Caco-2 (cell line): ENCODE data around the gene TNFAIP1. TPM values are rescaled to one million over a fixed set of nuclear protein-coding genes. Genes with fewer than 3 reads are reported as not detected.

ENCODE experiments used
- BruUV-seq: library from RNA; stranded (reverse); fragments of 400-500 nt; replicated peaks from 2 replicates; lab custom pipeline; 2021; lab: Mats Ljungman, UMichigan
- CTCF ChIA-PET: fragments of 300-600 bp; sonication (Branson Sonifier 250); formaldehyde crosslinking; loops from one replicate; lab custom pipeline; 2022; ENCODE audit warnings: antibody characterized with exemption; lab: Charles Lee
- POLR2A ChIA-PET: fragments of 300-600 bp; sonication (Branson Sonifier 250); formaldehyde crosslinking; loops from one replicate; lab custom pipeline; 2022; ENCODE audit warnings: antibody characterized with exemption; lab: Charles Lee
- DNase-seq, 2 experiments: peaks; one replicate each; pipeline versions ENCODE4 v3.0.0 to v3.0.0-alpha.2; 2020 to 2022
- H3K27me3 ChIP-seq: replicated peaks from 2 replicates; pipeline ENCODE4 v1.6.0; 2011; ENCODE audit warnings: low read length; ENCODE audit not compliant: control insufficient read depth, insufficient read depth
- H3K36me3 ChIP-seq: 2 replicates; pipeline ENCODE4 v1.5.1; 2011; ENCODE audit warnings: low read length; ENCODE audit not compliant: control insufficient read depth, insufficient read depth
- H3K4me1 ChIP-seq: fragments of 250-450 bp; sonication (Bioruptor Pico); 2 replicates; pipeline ENCODE4 v1.5.1; 2020; ENCODE audit warnings: mild to moderate bottlenecking
- H3K4me3 ChIP-seq: 2 replicates; pipeline ENCODE4 v1.5.1; 2011; ENCODE audit warnings: low read depth, mild to moderate bottlenecking, control low read depth, low read length
- H3K9me3 ChIP-seq: fragments of 250-450 bp; sonication (Bioruptor Pico); 2 replicates; pipeline ENCODE4 v1.5.1; 2020; ENCODE audit warnings: mild to moderate bottlenecking, moderate library complexity
- H3K27ac Mint-ChIP-seq: one replicate; pipeline ENCODE4 v1.8.0; 2022; ENCODE audit warnings: mixed read lengths; ENCODE audit not compliant: unreplicated experiment
- H3K27me3 Mint-ChIP-seq: one replicate; pipeline ENCODE4 v1.8.0; 2022; ENCODE audit warnings: mixed read lengths; ENCODE audit not compliant: insufficient read depth, unreplicated experiment
- H3K36me3 Mint-ChIP-seq: one replicate; pipeline ENCODE4 v1.8.0; 2022; ENCODE audit warnings: mild to moderate bottlenecking, mixed read lengths; ENCODE audit not compliant: insufficient read depth, unreplicated experiment
- H3K4me1 Mint-ChIP-seq: one replicate; pipeline ENCODE4 v1.8.0; 2022; ENCODE audit warnings: low read depth, mixed read lengths; ENCODE audit not compliant: unreplicated experiment
- H3K4me3 Mint-ChIP-seq: one replicate; pipeline ENCODE4 v1.8.0; 2022; ENCODE audit warnings: mild to moderate bottlenecking, moderate library complexity, mixed read lengths; ENCODE audit not compliant: unreplicated experiment
- H3K9me3 Mint-ChIP-seq: one replicate; pipeline ENCODE4 v1.8.0; 2022; ENCODE audit warnings: mixed read lengths; ENCODE audit not compliant: unreplicated experiment
- intact Hi-C: fragments of 100-400 bp; cut with micrococcal nuclease; formaldehyde crosslinking; loops from one replicate; pipeline ENCODE4 v1.10.0; 2022; ENCODE audit not compliant: unreplicated experiment
- microRNA-seq: library from miRNA; unstranded; fragments of <30 nt; microRNA quantifications from one replicate; pipeline ENCODE4 v1.2.0, GENCODE V29; 2022
- total RNA-seq: library from RNA; stranded (reverse); gene quantifications from 2 replicates; pipeline ENCODE4 v1.2.3, GENCODE V29; 2022
- TF ChIP-seq, protein P1 (sequence below), 2 experiments: fragments of 200-600 bp in 1 of 2; IDR thresholded peaks; 1 replicate in 1 of 2; 2 replicates in 1 of 2; pipeline versions ENCODE4 v1.5.1 to v1.8.0; 2011 to 2022; ENCODE audit warnings: antibody characterized with exemption in 1 of 2, control low read depth in 1 of 2, inconsistent platforms in 1 of 2, low read depth in 1 of 2, low read length in 1 of 2, mild to moderate bottlenecking in 1 of 2, moderate library complexity in 1 of 2; ENCODE audit not compliant: insufficient read depth in 1 of 2, severe bottlenecking in 1 of 2, unreplicated experiment in 1 of 2

TNFAIP1 gene
- total RNA-seq, 1 experiment from 2014 or later, result 105 TPM

DNA sequence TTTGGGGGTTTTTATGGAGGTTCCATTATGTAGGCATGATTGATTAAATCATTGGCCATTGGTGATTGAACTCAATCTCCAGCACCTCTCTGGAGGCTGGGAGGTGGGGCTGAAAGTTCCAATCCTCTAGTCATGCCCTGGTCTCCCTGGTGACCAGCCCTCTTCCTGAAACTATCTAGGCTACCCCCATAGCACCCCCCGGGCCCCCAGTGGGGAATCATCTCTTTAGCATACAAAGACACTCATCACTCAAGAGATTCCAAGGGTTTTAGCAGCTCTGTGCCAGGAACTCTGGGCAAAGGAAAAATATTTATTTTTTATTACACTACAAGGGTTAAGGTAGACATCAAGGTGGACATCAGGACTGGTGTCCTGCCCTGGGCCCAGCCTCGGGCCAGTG, 59.9 kb downstream of the TNFAIP1 start:
- Histone ChIP-seq H3K4me3 (no peak overlapping the region), H3K36me3 (peaks cover 16% of the 10 kb centered on the region), H3K27me3 (no peaks in the 10 kb centered on the region), H3K9me3 (no peaks in the 10 kb centered on the region), H3K4me1 (peaks cover 78% of the 10 kb centered on the region)
- no peak for DNase-seq
- POLR2A ChIA-PET, result interaction anchor here (0.7 to 1.3 kb wide), 9 partner anchors 10 to 60 kb away, joined by 4 to 6 read pairs (median 5); partner anchors contain the start of genes IFT20, POLDIP2, TNFAIP1 and VTN
- no peaks in the 10 kb centered on the region for H3K27me3 Mint-ChIP-seq
- peaks cover 55% of the 10 kb centered on the region for H3K4me1 Mint-ChIP-seq
- CTCF ChIA-PET, result interaction anchor here (0.8 kb wide), 1 partner anchor 11 kb away, joined by 3 read pairs; no protein-coding TSS in a partner anchor
- H3K4me3 Mint-ChIP-seq, result peak overlapping the region; percentile 15
- TF ChIP-seq, protein P1, sequence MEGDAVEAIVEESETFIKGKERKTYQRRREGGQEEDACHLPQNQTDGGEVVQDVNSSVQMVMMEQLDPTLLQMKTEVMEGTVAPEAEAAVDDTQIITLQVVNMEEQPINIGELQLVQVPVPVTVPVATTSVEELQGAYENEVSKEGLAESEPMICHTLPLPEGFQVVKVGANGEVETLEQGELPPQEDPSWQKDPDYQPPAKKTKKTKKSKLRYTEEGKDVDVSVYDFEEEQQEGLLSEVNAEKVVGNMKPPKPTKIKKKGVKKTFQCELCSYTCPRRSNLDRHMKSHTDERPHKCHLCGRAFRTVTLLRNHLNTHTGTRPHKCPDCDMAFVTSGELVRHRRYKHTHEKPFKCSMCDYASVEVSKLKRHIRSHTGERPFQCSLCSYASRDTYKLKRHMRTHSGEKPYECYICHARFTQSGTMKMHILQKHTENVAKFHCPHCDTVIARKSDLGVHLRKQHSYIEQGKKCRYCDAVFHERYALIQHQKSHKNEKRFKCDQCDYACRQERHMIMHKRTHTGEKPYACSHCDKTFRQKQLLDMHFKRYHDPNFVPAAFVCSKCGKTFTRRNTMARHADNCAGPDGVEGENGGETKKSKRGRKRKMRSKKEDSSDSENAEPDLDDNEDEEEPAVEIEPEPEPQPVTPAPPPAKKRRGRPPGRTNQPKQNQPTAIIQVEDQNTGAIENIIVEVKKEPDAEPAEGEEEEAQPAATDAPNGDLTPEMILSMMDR (IDR thresholded peaks at IDR 0.05; ENCODE audit: insufficient read depth in 1 of 2, low read depth in 1 of 2, low read length in 1 of 2, severe bottlenecking in 1 of 2, unreplicated experiment in 1 of 2), result no peak
- intact Hi-C loops, result loop anchor here (2.0 kb wide), 1 partner anchor 21 kb away; no protein-coding TSS in a partner anchor
- peak overlapping the region; percentile 30 for H3K27ac Mint-ChIP-seq
- no TSS peak for BruUV-seq
- peaks cover 79% of the 10 kb centered on the region for H3K36me3 Mint-ChIP-seq
- H3K9me3 Mint-ChIP-seq, result no peaks in the 10 kb centered on the region

GRCh38 chr17:28395968-28396367, 60.4 kb downstream of the TNFAIP1 start:
- Mint-ChIP-seq H3K4me3 (no peak overlapping the region), H3K27ac (peak overlapping the region; percentile 30), H3K27me3 (no peaks in the 10 kb centered on the region), H3K4me1 (peaks cover 50% of the 10 kb centered on the region), H3K36me3 (peaks cover 79% of the 10 kb centered on the region), H3K9me3 (no peaks in the 10 kb centered on the region)
- H3K27me3 ChIP-seq, result no peaks in the 10 kb centered on the region
- no peak for DNase-seq
- intact Hi-C loops, result loop anchor here (2.0 kb wide), 1 partner anchor 21 kb away; no protein-coding TSS in a partner anchor
- H3K9me3 ChIP-seq, result no peaks in the 10 kb centered on the region
- ChIA-PET CTCF (interaction anchor here (2.0 to 2.3 kb wide), 2 partner anchors 21 to 26 kb away, joined by 6 to 10 read pairs; partner anchors contain the start of gene VTN), POLR2A (interaction anchor here (1.3 to 2.3 kb wide), 4 partner anchors 12 to 39 kb away, joined by 4 to 9 read pairs (median 4); partner anchors contain the start of genes POLDIP2 and VTN)
- no peak overlapping the region for H3K4me3 ChIP-seq
- TF ChIP-seq, protein P1 (IDR thresholded peaks at IDR 0.05; ENCODE audit: insufficient read depth in 1 of 2, low read depth in 1 of 2, low read length in 1 of 2, severe bottlenecking in 1 of 2, unreplicated experiment in 1 of 2), result no peak
- H3K4me1 ChIP-seq, result peaks cover 73% of the 10 kb centered on the region
- peaks cover 15% of the 10 kb centered on the region for H3K36me3 ChIP-seq
- BruUV-seq, result no TSS peak

Small RNA genes within 50 kb of the gene (microRNA-seq; reads per million reads assigned to microRNA genes)
- 5.6 reads per million, percentile 36 among the genes with 10 or more reads in this experiment for gene MIR4723

Other genes with a start within 250 kb of the TNFAIP1 start
- 313 and 342 TPM in 2 replicates for gene TMEM97, start 16.6 kb upstream of the TNFAIP1 start, total RNA-seq
- 86.3 and 89.9 TPM in 2 replicates for gene IFT20, start 289 bp upstream of the TNFAIP1 start, total RNA-seq
- gene POLDIP2, start 21.8 kb downstream of the TNFAIP1 start, total RNA-seq, result 257 and 265 TPM in 2 replicates
- gene SEBOX, start 29.4 kb downstream of the TNFAIP1 start, total RNA-seq, result not detected in 2 replicates
- gene VTN, start 34.5 kb downstream of the TNFAIP1 start, total RNA-seq, result 273 and 298 TPM in 2 replicates
- gene SARM1, start 35.9 kb downstream of the TNFAIP1 start, total RNA-seq, result 32.8 and 34.4 TPM in 2 replicates
- 114 and 128 TPM in 2 replicates for gene SLC46A1, start 70.5 kb downstream of the TNFAIP1 start, total RNA-seq
- 0.42 and 0.57 TPM in 2 replicates for gene SLC13A2, start 137.9 kb downstream of the TNFAIP1 start, total RNA-seq
- 0.26 and 0.48 TPM in 2 replicates for gene FOXN1, start 170.6 kb downstream of the TNFAIP1 start, total RNA-seq
- 40.5 and 41.3 TPM in 2 replicates for gene UNC119, start 216.9 kb downstream of the TNFAIP1 start, total RNA-seq
- 78.2 and 99.6 TPM in 2 replicates for gene PIGS, start 235.8 kb downstream of the TNFAIP1 start, total RNA-seq
- 16.3 and 17.7 TPM in 2 replicates for gene ALDOC, start 241.1 kb downstream of the TNFAIP1 start, total RNA-seq